B cell (primary cell): ENCODE data around the gene LAMA4. TPM values are rescaled to one million over a fixed set of nuclear protein-coding genes. Genes with fewer than 3 reads are reported as not detected.

Experiments used
- ATAC-seq: fragments of 200-7000 bp; cut with Tn5 transposase; one replicate; pipeline ENCODE4 v1.10.0; 2021; ENCODE audit warnings: low read depth, mild to moderate bottlenecking, moderate number of reproducible peaks, moderate library complexity
- CTCF ChIA-PET: fragments of 350-600 bp; sonication (Branson Sonifier 250); formaldehyde crosslinking; loops from one replicate; lab custom pipeline; 2021; ENCODE audit warnings: antibody characterized with exemption, inconsistent platforms; lab: Charles Lee
- POLR2A ChIA-PET: fragments of 350-600 bp; sonication (Branson Sonifier 250); formaldehyde crosslinking; loops from one replicate; lab custom pipeline; 2021; ENCODE audit warnings: antibody characterized with exemption; lab: Charles Lee
- DNase-seq: peaks from one replicate; pipeline ENCODE4 v3.0.0; 2013
- H2AFZ ChIP-seq: 2 replicates; pipeline ENCODE4 v1.6.1; 2012; ENCODE audit warnings: mild to moderate bottlenecking, low read depth, low read length; ENCODE audit not compliant: insufficient read depth, poor library complexity, severe bottlenecking
- H3K27ac ChIP-seq, 2 donors: 1 replicate in 1 of 2; 2 replicates in 1 of 2; pipeline ENCODE4 v1.5.1; 2012 to 2013; ENCODE audit warnings: low read length in 2 of 2, mild to moderate bottlenecking in 2 of 2, moderate library complexity in 1 of 2
- H3K27me3 ChIP-seq, 4 experiments: fragments of 200-600 bp in 1 of 4; sonication (generic) in 1 of 4; replicated peaks in 1 of 4; 1 replicate in 2 of 4; 2 replicates in 2 of 4; pipeline versions ENCODE4 v1.6.1 to v1.7.0; 2013 to 2016; ENCODE audit warnings: low read length in 3 of 4, mild to moderate bottlenecking in 2 of 4, mixed read lengths in 1 of 4, moderate library complexity in 1 of 4; ENCODE audit not compliant: insufficient read depth in 4 of 4, control insufficient read depth in 3 of 4; ENCODE audit errors: control extremely low read depth in 1 of 4
- H3K36me3 ChIP-seq, 2 experiments: replicated peaks in 1 of 2; 1 replicate in 1 of 2; 2 replicates in 1 of 2; pipeline versions ENCODE4 v1.6.1 to v1.7.1; 2013; ENCODE audit warnings: low read length in 1 of 2; ENCODE audit not compliant: insufficient read depth in 2 of 2, control insufficient read depth in 1 of 2; ENCODE audit errors: control extremely low read depth in 1 of 2, extremely low read depth in 1 of 2
- H3K4me1 ChIP-seq, 2 donors: fragments of 200-600 bp in 1 of 2; sonication (generic) in 1 of 2; 1 replicate in 1 of 2; 2 replicates in 1 of 2; pipeline versions ENCODE4 v1.5.1 to v1.6.1; 2013 to 2017; ENCODE audit warnings: low read length in 2 of 2; ENCODE audit not compliant: control insufficient read depth in 2 of 2, insufficient read depth in 2 of 2
- H3K4me2 ChIP-seq: replicated peaks from 2 replicates; pipeline ENCODE3; 2012; ENCODE audit warnings: mild to moderate bottlenecking, low read depth, low read length; ENCODE audit not compliant: poor library complexity, severe bottlenecking
- H3K4me3 ChIP-seq, 5 experiments: fragments of 200-600 bp in 1 of 5; sonication (generic) in 1 of 5; 1 replicate in 3 of 5; 2 replicates in 2 of 5; pipeline versions ENCODE4 v1.5.1 to v1.7.0; 2011 to 2016; ENCODE audit warnings: low read length in 4 of 5, mild to moderate bottlenecking in 4 of 5, low read depth in 2 of 5, control low read depth in 1 of 5, moderate library complexity in 1 of 5; ENCODE audit not compliant: insufficient read depth in 1 of 5; ENCODE audit errors: control extremely low read depth in 1 of 5, extremely low read depth in 1 of 5
- H3K79me2 ChIP-seq: fragments of 200-600 bp; sonication (generic); one replicate; pipeline ENCODE4 v1.6.0; 2016; ENCODE audit warnings: low read length; ENCODE audit not compliant: control insufficient read depth, insufficient read depth
- H3K9ac ChIP-seq: fragments of 200-600 bp; sonication (generic); 2 replicates; pipeline ENCODE4 v1.6.1; 2017; ENCODE audit warnings: mild to moderate bottlenecking, low read length, moderate library complexity
- H3K9me3 ChIP-seq, 3 donors: one replicate each; pipeline versions ENCODE4 v1.6.1 to v1.7.1; 2013; ENCODE audit warnings: low read length in 2 of 3; ENCODE audit not compliant: control insufficient read depth in 2 of 3, insufficient read depth in 1 of 3; ENCODE audit errors: control extremely low read depth in 1 of 3
- H4K20me1 ChIP-seq: 2 replicates; pipeline ENCODE4 v1.6.0; 2012; ENCODE audit warnings: mild to moderate bottlenecking, low read length; ENCODE audit not compliant: insufficient read depth, control insufficient read depth, poor library complexity, severe bottlenecking
- H3K27ac Mint-ChIP-seq: one replicate; pipeline ENCODE4 v1.8.0; 2021; ENCODE audit warnings: mixed read lengths
- H3K27me3 Mint-ChIP-seq: one replicate; pipeline ENCODE4 v1.8.0; 2021; ENCODE audit warnings: mixed read lengths
- H3K4me1 Mint-ChIP-seq: one replicate; pipeline ENCODE4 v1.8.0; 2021; ENCODE audit warnings: mixed read lengths
- H3K4me3 Mint-ChIP-seq: one replicate; pipeline ENCODE4 v1.8.0; 2021; ENCODE audit warnings: mixed read lengths
- H3K9me3 Mint-ChIP-seq: one replicate; pipeline ENCODE4 v1.8.0; 2022; ENCODE audit warnings: mixed read lengths; ENCODE audit not compliant: insufficient read depth
- EZH2 ChIP-seq: IDR thresholded peaks from 2 replicates; pipeline ENCODE4 v1.6.1; 2012; ENCODE audit warnings: borderline replicate concordance, low read depth, mild to moderate bottlenecking, moderate library complexity, low read length; ENCODE audit not compliant: insufficient read depth, poor library complexity, severe bottlenecking
- WGBS: methylation state at CpG from one replicate; pipeline ENCODE4 v1.1.5; 2013; ENCODE audit warnings: missing lambda C conversion rate; ENCODE audit not compliant: insufficient coverage; 5-methylcytosine and 5-hydroxymethylcytosine counted together
- intact Hi-C: fragments of 100-400 bp; cut with micrococcal nuclease; formaldehyde crosslinking; loops from one replicate; pipeline ENCODE4 v1.10.0; 2022
- polyA plus RNA-seq: library from polyadenylated mRNA; depleted of rRNA; stranded (reverse); fragments of >200 nt; gene quantifications from 2 replicates; pipeline ENCODE4 v1.2.3, GENCODE V29; 2012
- total RNA-seq, 2 donors: library from RNA; stranded (reverse); fragments of 120-200 nt in 1 of 2; gene quantifications; 1 replicate in 1 of 2; 2 replicates in 1 of 2; pipeline versions ENCODE4 v1.2.3 to v1.2.4, GENCODE V29; 2013 to 2022
- TF ChIP-seq, protein P1 (sequence below): fragments of 200-600 bp; IDR thresholded peaks from one replicate; pipeline ENCODE4 v1.8.0; 2022; ENCODE audit warnings: antibody characterized with exemption, mild to moderate bottlenecking

Gene LAMA4
- total and polyA plus RNA-seq, 2 donors (not counting 1 experiment from before 2014, with no cell fraction given): not detected

- no peak for TF ChIP-seq EZH2
- TF ChIP-seq, protein P1, sequence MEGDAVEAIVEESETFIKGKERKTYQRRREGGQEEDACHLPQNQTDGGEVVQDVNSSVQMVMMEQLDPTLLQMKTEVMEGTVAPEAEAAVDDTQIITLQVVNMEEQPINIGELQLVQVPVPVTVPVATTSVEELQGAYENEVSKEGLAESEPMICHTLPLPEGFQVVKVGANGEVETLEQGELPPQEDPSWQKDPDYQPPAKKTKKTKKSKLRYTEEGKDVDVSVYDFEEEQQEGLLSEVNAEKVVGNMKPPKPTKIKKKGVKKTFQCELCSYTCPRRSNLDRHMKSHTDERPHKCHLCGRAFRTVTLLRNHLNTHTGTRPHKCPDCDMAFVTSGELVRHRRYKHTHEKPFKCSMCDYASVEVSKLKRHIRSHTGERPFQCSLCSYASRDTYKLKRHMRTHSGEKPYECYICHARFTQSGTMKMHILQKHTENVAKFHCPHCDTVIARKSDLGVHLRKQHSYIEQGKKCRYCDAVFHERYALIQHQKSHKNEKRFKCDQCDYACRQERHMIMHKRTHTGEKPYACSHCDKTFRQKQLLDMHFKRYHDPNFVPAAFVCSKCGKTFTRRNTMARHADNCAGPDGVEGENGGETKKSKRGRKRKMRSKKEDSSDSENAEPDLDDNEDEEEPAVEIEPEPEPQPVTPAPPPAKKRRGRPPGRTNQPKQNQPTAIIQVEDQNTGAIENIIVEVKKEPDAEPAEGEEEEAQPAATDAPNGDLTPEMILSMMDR: no peak
- WGBS: 96% methylated on average over 3 of the region's 7 CpGs
- Mint-ChIP-seq H3K4me1 (no peaks in the 10 kb centered on the region), H3K27ac (no peak overlapping the region), H3K27me3 (peaks cover 5% of the 10 kb centered on the region), H3K4me3 (no peak overlapping the region), H3K9me3 (no peaks in the 10 kb centered on the region)
- Histone ChIP-seq H2AFZ (no peak overlapping the region), H3K4me1 (no peaks in the 10 kb centered on the region), H3K27me3 (no peaks in the 10 kb centered on the region), H3K9ac (no peak overlapping the region), H3K79me2 (no peaks in the 10 kb centered on the region), H3K36me3 (no peaks in the 10 kb centered on the region), H3K27ac (no peak overlapping the region), H3K4me3 (no peak overlapping the region), H3K9me3 (no peaks in the 10 kb centered on the region), H4K20me1 (no peaks in the 10 kb centered on the region), H3K4me2 (no peak overlapping the region)
- ChIA-PET CTCF (interaction anchor here (0.9 to 1.8 kb wide), 3 partner anchors 10 to 118 kb away, joined by 3 to 5 read pairs (median 5); no protein-coding TSS in a partner anchor), POLR2A (no interaction called here)
- intact Hi-C loops: no loop called here
- ATAC-seq: no peak
- DNase-seq: no peak
Measured at GRCh38 chr6:112298021-112298745, 43.8 kb upstream of the LAMA4 start.

DNA sequence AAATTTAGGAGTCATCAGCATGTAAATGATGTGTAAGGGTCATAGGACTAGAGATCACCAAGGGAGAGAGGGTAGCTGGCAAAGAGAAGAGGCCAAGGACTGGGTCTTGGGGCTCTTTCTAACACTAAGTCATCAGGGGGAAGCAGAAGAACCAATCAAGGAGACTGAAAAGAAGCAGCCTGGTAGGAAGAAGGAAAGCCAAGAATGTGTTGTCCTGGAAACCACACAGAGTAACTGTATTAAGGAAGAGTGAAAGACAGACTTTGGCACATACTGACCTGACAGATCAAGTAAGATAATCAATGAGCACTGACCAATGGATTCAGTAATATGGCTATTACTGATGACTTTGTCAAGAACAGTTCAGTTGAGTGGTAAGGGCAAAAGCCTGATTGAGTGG is 42.3 kb upstream of the LAMA4 start:
- Mint-ChIP-seq H3K4me1 (no peaks in the 10 kb centered on the region), H3K27ac (no peak overlapping the region), H3K4me3 (no peak overlapping the region), H3K27me3 (peaks cover 14% of the 10 kb centered on the region), H3K9me3 (no peaks in the 10 kb centered on the region)
- Histone ChIP-seq H2AFZ (no peak overlapping the region), H3K4me3 (no peak overlapping the region), H3K9ac (no peak overlapping the region), H3K79me2 (no peaks in the 10 kb centered on the region), H3K4me2 (no peak overlapping the region), H3K27ac (no peak overlapping the region), H3K9me3 (no peaks in the 10 kb centered on the region), H3K27me3 (peaks cover 0 to 5% (median 2%) of the 10 kb centered on the region in 4 experiments), H3K36me3 (no peaks in the 10 kb centered on the region), H3K4me1 (no peaks in the 10 kb centered on the region), H4K20me1 (no peaks in the 10 kb centered on the region)
- TF ChIP-seq EZH2: no peak
- TF ChIP-seq, protein P1: no peak
- DNase-seq (no peak), ATAC-seq (no peak)
- intact Hi-C loops: no loop called here
- POLR2A ChIA-PET: no interaction called here
- CTCF ChIA-PET: interaction anchor here (0.6 to 2.8 kb wide), 3 partner anchors 11 to 362 kb away, joined by 5 to 12 read pairs (median 7); no protein-coding TSS in a partner anchor
